Stimulated activated CD4-positive, alpha-beta T cell treated with anti-CD3 and anti-CD28 coated beads, Interleukin-2, amount 100 ng/mL, for 24 hours (primary cell): Measurements from ENCODE around the gene MYL11.

Source experiments
- DNase-seq, 2 donors: peaks; one replicate each; pipeline ENCODE4 v3.0.0-alpha.2; 2020

Gene MYL11

DNA sequence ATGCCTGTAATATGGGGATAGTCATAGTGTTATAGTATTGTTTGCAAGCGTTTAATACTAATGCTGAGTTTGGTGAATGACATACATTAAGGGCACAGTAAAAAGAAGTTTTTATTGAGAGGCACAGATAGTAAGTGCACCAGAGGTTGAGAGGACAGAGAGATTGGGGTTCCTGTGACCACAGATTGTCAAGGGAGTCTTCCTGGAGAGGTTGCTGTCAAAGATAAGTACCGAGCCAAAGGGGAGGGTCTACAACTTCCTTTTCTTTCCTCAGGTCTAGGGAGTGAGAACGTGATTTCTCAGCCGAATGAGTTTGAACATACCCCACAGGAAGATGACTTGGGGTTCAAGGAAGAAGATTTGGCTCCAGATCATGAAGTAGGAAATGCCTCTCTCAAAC is 22.5 kb downstream of the MYL11 start:
- no peak for DNase-seq

DNA sequence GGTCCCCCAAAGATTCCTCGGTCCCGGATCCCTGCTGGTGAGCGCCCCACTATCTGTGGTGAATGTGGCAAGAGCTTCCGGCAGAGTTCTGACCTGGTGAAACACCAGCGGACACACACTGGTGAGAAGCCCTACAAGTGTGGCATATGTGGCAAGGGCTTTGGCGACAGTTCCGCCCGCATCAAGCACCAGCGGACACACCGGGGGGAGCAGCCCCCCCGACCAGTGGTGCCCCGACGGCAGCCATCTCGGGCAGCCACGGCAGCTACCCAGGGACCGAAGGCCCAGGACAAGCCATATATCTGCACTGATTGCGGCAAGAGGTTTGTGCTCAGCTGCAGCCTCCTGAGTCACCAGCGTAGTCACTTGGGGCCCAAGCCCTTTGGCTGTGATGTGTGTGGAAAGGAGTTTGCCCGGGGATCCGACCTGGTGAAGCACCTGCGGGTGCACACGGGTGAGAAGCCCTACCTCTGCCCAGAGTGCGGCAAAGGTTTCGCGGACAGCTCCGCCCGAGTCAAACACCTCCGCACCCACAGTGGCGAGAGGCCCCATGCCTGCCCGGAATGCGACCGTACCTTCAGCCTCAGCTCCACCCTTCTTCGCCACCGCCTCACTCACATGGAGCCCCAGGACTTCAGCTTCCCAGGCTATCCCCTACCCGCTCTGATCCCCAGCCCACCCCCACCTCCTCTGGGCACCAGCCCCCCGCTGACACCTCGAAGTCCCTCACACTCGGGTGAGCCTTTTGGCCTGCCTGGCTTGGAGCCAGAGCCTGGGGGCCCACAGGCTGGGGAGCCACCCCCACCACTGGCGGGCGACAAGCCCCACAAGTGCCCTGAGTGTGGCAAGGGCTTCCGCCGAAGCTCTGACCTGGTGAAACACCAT is 23.4 kb downstream of the MYL11 start:
- DNase-seq, result no peak

DNA sequence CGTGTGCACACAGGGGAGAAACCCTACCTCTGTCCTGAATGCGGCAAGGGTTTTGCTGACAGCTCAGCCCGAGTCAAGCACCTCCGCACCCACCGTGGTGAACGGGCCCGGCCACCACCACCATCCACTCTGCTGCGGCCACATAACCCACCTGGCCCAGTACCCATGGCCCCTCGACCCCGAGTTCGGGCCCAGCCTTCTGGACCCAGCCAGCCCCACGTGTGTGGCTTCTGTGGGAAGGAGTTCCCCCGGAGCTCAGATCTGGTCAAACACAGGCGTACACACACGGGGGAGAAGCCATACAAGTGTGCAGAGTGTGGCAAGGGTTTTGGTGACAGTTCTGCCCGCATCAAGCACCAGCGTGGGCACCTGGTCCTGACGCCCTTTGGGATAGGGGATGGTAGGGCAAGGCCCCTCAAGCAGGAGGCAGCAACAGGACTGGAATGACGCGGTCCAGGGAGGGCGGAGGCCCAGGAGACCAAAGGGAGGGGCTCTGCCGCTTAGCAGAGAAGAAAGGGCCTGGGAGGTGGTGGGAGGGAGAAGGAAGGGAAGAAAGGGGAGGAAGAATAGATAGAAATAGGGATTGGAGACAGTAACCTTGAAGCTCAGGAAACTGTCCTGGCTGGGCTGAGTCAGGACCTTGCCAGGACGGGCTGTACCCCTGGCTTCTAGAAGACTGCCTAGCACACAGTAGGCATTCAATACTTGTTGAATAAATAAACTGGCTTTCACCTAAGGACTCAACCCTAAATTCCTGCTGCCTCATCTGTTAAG is 24.2 kb downstream of the MYL11 start:
- DNase-seq, result no peak

DNA sequence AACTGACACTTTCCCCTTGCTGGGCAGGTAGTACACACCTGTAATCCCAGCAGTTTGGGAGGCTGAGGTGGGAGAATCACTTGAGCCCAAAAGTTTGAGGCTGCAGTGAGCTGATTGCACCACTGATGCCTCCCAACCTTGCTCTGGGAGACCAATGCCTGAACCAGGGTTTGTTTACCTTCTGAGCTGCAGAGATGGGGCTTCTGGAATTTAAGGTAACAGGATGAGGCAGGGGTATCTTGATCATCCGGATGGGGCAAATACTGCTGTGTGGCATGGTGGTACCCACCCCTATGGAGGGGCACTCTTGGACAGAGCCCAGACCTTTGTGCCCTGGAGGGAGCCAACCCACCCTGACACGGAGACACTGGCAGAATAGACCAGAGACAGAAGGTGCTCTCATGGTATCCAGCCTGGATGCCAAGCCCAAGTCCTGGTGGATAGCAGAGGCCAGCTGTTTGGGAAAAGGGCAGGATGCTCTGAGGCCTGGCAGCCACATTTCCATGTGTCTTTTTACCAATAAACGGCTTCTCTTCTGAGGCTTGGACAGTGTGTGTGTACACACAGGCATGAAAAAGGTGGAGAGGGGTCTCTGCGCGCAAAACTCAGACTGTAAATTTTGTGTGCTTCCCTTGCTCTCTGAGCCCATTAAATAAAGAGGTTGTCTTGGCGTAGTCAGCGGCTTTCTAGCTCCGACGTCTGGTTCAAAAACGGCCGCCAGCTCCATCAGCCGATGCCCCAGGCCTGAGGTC is 25.0 kb downstream of the MYL11 start:
- no peak for DNase-seq

DNA sequence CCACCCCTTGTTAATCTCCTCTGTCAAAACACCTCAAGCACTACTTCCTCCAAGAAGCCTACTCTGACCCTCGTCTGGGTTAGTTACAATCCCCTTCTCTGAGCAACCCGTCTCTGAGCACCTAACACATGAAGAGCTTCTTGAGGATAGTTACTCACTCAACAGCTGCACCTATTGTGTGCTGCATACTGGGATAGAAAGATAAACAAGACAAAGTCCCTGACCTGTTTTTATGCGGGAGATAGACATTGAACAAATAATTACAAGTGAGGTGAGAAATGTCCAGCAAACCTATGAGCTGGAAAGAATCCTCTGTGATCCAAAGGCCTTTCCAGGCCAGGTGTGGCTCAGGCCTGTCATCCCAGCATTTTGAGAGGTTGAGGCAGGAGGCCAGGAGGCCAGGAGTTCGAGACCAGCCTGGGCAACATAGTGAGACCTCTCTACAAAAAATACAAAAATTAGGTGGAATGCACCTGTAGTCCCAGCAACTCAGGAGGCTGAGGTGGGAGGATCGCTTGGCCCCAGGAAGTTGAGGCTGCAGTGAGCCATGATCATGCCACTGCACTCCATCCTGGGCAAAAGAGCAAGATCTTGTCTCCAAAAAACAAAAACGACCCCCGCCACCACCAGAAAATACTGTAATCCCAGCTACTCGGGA is 27.3 kb downstream of the MYL11 start:
- no peak for DNase-seq

DNA sequence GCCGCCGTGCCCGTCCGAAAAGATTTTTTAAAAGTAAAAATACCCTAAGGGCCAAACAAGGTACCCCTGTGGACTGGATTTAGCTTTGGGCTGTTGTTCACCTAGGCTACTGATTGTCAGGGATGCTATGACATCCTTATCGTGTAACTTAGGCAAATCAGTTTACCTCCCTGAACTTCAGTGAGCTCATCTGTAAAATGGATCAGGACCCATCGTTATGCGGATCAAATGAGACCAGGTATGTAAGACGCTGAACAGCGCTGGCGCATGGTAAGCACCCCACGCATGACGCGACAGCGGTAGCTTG is 32.1 kb downstream of the MYL11 start:
- no peak for DNase-seq

DNA sequence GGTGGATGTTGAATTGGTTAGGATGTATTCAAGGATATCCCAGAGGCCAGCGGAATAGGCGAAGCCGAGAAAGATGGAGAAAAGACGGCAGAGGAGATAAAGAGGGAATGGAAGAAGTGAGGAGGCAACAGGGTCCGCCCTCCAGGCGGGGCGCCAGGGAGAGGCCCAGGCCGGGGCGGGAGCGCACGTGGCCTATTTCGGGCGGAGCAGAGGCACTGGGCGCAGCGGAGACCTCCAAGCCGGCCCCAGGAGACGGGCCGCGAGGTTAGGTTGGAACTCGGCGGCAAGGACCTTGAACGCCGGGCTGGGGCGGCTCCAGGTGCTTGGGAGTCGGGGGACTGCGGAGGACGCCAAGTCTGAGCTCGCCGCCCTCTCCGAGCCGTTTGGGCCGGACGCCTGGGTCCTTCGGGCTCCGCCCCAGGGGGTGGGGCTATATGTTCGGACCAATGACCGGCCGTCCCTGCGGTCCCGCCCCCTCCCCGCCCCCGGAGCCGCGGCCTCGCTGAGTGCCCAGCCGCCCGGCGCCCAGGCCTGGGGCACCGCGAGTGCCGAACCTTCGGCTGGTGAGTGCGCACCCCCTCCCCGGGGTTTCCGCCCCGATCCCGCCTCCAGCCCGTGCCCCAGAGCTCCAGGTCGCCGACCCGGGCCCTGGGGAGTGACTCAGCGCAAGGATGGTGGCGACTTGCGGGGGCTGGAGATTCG is 32.7 kb downstream of the MYL11 start, which contains the start of gene ZNF771:
TSS of gene ZNF771 (plus strand) at position 505 of the 702 bp plus-strand sequence. CDS start 448 bp downstream, outside the sequence.
- peak; percentile 96 to 98 for DNase-seq

DNA sequence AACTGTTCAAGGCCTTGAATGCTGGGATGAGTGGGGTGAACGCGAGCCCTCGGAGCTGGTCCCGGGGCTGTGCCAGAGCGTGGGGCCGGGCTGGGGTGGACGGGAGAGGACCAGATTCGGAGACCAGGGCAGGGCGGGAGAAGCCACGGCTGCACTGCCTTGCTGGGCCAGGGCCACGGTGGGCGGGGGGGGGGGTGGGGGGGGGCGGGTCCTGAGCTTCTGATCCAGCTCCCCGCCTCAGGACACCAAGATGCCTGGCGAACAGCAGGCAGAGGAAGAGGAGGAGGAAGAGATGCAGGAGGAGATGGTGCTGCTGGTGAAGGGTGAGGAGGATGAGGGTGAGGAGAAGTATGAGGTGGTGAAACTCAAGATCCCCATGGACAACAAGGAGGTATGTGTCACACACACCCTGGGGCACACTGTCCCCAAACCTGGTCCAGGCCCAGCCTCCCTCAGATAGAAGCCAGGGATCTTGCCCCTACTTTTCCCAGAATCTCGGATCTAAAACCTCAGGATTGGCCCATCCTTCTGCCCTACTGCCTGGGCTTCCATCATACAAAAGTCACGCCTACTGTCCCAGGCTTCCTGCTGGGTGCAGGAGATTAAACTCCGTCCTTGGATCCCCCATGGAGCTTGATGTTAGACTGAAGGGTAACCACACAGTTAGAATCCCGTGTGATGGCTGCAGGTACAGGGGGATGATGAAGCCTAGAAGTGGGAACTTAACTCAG is 33.4 kb downstream of the MYL11 start:
- DNase-seq, result no peak

DNA sequence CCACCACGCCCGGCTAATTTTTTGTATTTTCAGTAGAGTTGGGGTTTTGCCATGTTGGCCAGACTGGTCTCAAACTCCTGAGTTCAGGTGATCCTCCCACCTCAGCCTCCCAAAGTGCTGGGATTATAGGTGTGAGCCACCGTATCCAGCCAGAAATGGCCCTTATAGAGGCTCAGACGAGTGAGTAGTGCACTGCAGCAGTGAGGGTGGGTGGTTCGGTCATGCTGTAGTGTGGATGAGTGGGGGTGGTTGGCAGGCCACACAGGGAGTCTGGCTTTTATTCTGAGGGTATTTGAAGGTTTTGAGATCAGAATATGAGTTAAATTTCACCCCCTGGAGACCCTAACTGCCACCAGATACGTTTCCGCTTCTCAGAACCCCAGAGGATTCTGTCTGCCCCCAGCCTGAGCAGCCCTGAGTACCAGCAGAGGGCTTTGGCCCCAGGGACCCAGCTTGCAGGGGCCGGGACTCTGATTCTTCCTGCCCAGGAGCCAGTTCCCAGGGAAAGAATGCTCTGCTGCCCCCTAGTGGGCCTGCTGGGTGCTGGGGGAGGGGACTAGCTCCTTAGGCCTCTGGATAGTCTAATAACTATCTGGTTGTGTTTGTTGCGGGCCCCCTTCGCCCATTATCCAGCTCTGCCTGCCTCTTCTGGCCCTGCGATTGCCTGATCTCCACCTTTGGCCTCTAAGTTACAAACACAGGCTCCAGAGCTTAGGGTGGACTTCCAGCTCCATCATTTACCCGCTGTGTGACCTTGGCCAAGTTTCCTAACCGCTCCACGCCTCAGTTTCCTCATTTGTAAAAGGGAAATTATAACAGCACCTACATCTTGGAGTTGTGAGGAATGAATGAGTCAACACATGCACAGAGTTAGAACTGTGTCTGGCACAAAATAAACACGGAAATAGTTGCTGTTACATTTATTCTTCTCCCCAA is 34.8 kb downstream of the MYL11 start:
- DNase-seq, result peak; percentile 94 to 96

DNA sequence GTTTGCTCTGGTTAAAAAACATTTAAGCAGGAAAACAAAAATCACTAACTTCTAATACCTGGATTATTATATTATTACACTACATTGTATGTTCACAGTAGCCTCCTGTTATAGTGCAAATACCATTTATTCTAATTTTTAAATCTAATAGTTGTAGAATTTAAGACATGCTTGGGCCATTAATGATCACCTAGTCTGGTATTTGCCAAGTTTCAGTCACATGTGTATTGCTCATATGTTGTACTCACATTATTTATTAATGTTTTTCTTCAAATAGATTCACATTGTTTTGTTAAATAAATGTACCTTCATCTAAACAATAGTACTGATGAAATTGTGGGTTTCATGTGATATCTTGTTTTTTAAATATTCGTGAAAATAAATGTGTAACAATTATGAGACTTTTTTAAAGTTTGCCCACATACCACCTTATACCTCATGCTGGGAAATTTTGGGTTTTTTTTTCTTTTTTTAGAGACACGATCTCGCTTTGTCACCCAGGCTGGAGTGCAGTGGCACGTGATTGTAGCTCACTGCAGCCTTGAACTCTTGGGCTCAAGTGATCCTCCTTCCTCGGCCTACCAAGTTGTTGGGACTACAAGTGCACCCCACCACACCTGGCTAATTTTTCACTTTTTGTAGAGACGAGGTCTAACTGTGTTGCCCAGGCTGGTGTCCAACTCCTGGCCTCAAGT is 38.7 kb downstream of the MYL11 start:
- no peak for DNase-seq

DNA sequence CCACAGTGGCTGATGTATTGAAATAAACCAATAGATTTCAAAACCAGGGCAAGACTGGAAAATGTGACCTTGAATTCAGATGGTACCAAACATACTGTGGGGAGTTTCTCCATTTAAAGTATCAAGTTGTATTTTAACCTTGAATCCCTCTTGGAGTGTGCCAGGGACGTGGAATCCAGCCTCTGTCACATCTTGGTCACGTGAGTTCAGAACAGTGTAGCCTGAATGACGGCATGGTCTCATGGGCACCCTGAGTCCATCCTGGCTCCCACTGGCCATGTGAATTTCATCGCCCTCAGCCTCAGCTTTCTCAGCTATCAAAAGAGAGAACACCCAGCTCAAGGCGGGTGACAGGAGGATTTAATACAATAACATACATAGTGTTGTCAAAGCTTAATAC is 39.6 kb downstream of the MYL11 start:
- no peak for DNase-seq

DNA sequence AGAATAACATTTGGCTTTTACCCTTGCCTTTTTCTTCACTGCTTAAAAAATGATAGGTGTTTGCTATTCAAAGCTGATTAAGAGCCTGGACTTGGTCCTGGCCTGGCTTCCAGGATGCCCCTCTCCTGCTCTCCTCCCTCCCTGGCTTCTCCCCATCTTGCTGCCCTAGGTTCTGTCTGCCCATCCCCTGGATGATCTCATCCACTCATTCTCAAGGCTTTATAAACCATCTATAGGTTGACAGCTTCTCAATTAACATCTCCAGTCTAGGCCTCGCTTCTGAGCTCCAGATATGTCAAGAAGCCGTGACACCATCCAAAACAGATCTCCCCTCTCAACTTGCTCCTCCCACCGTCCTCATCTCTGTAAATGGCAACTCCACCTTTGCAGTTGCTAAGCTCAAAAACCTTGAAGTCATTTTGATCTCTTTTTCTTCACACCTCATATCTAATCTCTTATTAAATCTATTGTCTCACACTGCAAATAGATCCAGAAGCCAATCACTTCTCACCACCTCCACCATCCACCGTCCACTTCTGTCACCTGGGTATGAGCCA is 41.5 kb downstream of the MYL11 start:
- no peak for DNase-seq

DNA sequence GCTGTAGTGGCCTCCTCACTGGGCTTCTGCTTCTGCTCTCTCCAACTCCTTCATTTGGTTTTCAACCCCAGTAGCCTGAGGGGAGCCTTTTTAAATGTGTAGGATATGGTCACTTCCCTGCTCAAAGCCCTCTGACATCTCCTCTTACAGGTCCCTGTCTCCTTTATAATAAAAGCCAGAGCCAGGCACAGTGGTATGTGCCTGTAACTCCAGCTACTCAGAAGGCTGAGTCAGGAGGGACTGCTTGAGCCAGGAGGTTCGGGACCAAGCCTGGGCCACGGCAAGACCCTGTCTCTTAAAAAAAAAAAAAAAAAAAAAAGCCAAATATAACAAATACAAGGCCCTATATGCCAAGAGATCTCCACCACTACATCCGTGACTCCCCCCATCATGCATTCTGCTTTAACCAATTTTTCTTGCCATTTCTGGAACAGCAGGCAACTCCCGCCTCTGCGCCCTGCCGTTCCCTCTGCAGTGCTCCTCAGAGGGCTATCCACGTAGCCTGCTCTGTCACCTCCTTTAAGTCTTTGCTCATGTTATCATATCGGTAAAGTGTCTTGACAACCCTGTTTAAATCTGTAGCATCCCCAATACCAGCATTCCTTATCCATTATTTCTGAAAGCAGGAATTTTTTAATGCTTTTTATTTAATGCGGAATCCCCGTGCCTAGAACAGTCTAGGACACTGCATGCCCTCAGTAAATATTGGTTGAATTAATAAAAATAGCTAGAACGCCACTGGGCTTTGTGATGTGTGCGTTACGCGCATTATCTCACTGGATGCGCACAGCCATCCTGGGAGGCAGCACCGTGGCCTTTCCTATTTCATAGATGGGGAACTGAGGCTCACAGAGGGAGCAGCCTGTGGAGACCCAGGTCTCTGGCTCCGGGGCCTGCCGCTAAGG is 42.3 kb downstream of the MYL11 start:
- DNase-seq, result peak in 1 of 2 donors; percentile 35

DNA sequence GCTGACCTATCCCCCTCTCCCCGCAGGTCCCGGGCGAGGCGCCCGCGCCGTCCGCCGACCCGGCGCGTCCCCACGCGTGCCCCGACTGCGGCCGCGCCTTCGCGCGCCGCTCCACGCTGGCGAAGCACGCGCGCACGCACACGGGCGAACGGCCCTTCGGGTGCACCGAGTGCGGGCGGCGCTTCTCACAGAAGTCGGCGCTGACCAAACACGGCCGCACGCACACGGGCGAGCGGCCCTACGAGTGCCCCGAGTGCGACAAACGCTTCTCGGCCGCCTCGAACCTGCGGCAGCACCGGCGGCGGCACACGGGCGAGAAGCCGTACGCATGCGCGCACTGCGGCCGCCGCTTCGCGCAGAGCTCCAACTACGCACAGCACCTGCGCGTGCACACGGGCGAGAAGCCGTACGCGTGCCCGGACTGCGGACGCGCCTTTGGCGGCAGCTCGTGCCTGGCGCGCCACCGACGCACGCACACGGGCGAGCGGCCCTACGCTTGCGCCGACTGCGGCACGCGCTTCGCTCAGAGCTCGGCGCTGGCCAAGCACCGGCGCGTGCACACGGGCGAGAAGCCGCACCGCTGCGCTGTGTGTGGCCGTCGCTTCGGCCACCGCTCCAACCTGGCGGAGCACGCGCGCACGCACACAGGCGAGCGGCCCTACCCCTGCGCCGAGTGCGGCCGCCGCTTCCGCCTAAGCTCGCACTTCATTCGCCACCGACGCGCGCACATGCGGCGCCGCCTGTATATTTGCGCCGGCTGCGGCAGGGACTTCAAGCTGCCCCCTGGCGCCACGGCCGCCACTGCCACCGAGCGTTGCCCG is 43.1 kb downstream of the MYL11 start:
- DNase-seq, result peak; percentile 86 to 89

DNA sequence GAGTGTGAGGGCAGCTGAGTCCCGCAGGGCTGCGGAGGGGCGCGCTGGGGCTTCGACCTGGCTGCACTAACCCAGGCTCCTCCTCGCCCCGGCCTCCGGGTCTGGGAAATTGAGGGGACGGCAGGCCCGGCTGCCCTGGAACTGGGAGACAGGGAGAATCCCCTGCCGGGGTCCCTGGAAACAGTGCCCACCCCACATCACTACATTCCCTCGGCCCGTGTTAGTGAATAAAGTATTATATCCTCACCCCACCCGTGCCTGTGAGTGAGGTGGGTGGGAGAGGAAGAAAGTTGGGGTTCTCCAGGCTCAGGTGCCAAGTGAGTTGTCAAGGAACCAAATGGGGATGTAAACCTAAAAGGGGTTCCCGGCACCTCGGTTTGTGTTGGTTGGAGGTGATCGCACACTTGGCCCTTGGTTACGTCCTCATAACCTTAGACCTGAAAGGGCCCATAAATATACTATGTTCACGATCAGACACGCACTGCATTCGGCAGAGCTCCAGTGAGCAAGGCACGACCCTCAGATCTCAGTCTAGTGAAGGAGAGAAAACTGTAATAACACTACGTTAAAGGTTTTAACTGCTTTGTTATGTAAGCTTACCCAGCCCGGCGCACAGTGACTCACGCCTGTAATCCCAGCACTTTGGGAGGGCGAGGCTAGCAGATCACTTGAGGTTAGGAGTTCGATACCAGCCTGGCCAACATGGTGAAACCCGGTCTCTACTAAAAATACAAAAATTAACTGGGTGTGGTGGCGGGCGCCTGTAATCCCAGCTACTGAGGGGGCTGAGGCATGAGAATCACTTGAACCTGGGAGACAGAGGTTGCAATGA is 44.0 kb downstream of the MYL11 start:
- DNase-seq, result no peak

DNA sequence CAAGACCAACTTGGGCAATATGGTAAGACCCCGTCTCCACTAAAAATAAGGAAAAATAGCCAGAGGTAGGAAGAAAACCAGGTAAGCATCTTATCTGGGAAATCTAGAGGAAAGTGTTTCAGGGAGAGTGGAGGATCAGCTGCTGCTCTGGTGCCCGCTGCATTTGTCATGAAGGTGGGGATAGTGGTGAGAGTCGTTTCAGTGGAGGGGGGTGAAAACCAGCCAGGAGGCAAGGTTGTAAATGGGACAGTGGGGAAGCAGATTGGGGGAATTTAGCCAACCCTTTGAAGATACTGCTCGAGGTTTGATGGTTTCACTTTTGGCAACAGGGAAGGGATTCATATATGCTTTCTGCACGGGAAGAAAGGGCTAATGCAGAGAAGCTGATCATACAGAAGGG is 46.4 kb downstream of the MYL11 start:
- no peak for DNase-seq
